ENCODE measurements around the gene ADAD2. TPM values are rescaled to one million over a fixed set of nuclear protein-coding genes. Genes with fewer than 3 reads are reported as not detected.

The ADAD2 gene
- total and polyA plus RNA-seq, 10 of the 15 experiments (the other 5 are each of a cell fraction or from before 2014, with no cell fraction given), result 0.44 to 0.68 (median 0.51) TPM; not detected in 7

DNA sequence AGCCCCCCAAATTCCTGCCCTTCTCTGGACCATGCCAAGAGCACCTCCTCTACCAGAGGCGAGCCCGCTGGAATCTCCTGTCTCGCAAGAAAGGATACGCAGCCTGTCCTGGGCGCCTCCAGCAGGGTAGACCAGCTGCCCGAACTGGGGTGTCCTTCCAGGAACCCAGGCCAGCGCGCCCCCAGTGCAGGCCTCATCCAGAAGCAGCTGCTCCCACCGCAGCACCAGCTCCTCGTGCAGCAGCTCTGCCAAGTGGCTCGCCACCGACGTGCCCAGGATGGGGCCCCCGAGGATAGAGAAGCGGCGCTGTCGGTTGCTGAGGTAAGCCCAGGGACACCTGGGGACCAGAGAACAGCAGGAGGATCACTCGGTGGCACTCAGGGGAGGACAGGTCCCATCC is 8.9 kb upstream of the ADAD2 start:
- BruUV-seq (replicated peaks), result no TSS peak
- RAD21 ChIA-PET (ENCODE audit: unreplicated experiment), result no interaction called here
- intact Hi-C loops (cut with micrococcal nuclease; ENCODE audit: unreplicated experiment), result no loop called here

GRCh38 chr16:84182680-84183571 is 8.0 kb upstream of the ADAD2 start:
- 94% methylated on average over 24 of the region's 26 CpGs for WGBS (ENCODE audit: insufficient coverage, insufficient replicate concordance, low lambda C conversion rate, missing lambda C conversion rate)
- no peak for FAIRE-seq
- TF ChIP-seq, protein P1, sequence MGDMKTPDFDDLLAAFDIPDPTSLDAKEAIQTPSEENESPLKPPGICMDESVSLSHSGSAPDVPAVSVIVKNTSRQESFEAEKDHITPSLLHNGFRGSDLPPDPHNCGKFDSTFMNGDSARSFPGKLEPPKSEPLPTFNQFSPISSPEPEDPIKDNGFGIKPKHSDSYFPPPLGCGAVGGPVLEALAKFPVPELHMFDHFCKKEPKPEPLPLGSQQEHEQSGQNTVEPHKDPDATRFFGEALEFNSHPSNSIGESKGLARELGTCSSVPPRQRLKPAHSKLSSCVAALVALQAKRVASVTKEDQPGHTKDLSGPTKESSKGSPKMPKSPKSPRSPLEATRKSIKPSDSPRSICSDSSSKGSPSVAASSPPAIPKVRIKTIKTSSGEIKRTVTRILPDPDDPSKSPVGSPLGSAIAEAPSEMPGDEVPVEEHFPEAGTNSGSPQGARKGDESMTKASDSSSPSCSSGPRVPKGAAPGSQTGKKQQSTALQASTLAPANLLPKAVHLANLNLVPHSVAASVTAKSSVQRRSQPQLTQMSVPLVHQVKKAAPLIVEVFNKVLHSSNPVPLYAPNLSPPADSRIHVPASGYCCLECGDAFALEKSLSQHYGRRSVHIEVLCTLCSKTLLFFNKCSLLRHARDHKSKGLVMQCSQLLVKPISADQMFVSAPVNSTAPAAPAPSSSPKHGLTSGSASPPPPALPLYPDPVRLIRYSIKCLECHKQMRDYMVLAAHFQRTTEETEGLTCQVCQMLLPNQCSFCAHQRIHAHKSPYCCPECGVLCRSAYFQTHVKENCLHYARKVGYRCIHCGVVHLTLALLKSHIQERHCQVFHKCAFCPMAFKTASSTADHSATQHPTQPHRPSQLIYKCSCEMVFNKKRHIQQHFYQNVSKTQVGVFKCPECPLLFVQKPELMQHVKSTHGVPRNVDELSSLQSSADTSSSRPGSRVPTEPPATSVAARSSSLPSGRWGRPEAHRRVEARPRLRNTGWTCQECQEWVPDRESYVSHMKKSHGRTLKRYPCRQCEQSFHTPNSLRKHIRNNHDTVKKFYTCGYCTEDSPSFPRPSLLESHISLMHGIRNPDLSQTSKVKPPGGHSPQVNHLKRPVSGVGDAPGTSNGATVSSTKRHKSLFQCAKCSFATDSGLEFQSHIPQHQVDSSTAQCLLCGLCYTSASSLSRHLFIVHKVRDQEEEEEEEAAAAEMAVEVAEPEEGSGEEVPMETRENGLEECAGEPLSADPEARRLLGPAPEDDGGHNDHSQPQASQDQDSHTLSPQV (IDR thresholded peaks at IDR 0.05), result no peak
- TF ChIP-seq HDAC2 (IDR thresholded peaks at IDR 0.05) (no peak), ZBTB33 (IDR thresholded peaks at IDR 0.05) (no peak), SMAD1 (IDR thresholded peaks at IDR 0.05; ENCODE audit: low read depth, partially characterized antibody) (no peak), EP300 (IDR thresholded peaks at IDR 0.05; ENCODE audit: borderline replicate concordance in 1 of 2, control insufficient read depth in 1 of 2, low read depth in 2 of 2, low read length in 2 of 2) (no peak), RUNX3 (IDR thresholded peaks at IDR 0.05; ENCODE audit: low read length) (no peak)

More for the DNA sequence above, 8.9 kb upstream of the ADAD2 start:
- DNase-seq (ENCODE audit: low read depth, low spot score), result no peak
- CTCF ChIA-PET, result no interaction called here
- H4K20me1 ChIP-seq (ENCODE audit: control insufficient read depth, insufficient read depth), result no peaks in the 10 kb centered on the region
- 91% methylated on average over 18 of the region's 18 CpGs for WGBS (ENCODE audit: insufficient coverage, insufficient replicate concordance, low lambda C conversion rate, missing lambda C conversion rate)
- no peak overlapping the region for H3K4me2 ChIP-seq (ENCODE audit: control insufficient read depth, insufficient read depth)
- H3K9ac ChIP-seq (ENCODE audit: control insufficient read depth, insufficient read depth, low read length), result no peak overlapping the region
- H3K79me2 ChIP-seq (ENCODE audit: control insufficient read depth, insufficient read depth, low read length), result peaks cover 17% of the 10 kb centered on the region
- in situ Hi-C loops (cut with MboI), result loop anchor here (5.0 kb wide), 1 partner anchor 225 kb away; no protein-coding TSS in a partner anchor
- no peak overlapping the region for H2AFZ ChIP-seq (ENCODE audit: control insufficient read depth, low read depth, low read length)
- POLR2A ChIA-PET, result no interaction called here
- no peaks in the 10 kb centered on the region for H3K4me1 ChIP-seq (ENCODE audit: control insufficient read depth, insufficient read depth, low read length)
- no peak overlapping the region for H3K27ac ChIP-seq (ENCODE audit: control insufficient read depth, insufficient read depth)
- TF ChIP-seq ATF7 (IDR thresholded peaks at IDR 0.05; ENCODE audit: low read depth), result no peak
- FAIRE-seq, result no peak
- no peak overlapping the region for H3K4me3 ChIP-seq
- no peak for ATAC-seq
- SMC1A ChIA-PET (ENCODE audit: uncharacterized antibody, unreplicated experiment), result no interaction called here
- no peaks in the 10 kb centered on the region for H3K9me3 ChIP-seq (replicated peaks; ENCODE audit: control insufficient read depth, insufficient read depth, low read length)
- peaks cover 5 to 23% of the 10 kb centered on the region in 2 experiments; a peak in 3 of 4 replicates for H3K36me3 ChIP-seq (ENCODE audit: control insufficient read depth in 2 of 2, insufficient read depth in 2 of 2, low read length in 1 of 2)
- H3K27me3 ChIP-seq (replicated peaks in 1 of 2; ENCODE audit: control insufficient read depth in 2 of 2, insufficient read depth in 2 of 2, low read length in 1 of 2), result no peaks in the 10 kb centered on the region

More at GRCh38 chr16:84182680-84183571, 8.0 kb upstream of the ADAD2 start:
- H3K9ac ChIP-seq (ENCODE audit: control insufficient read depth, insufficient read depth, low read length), result no peak overlapping the region
- no peak overlapping the region for H3K4me2 ChIP-seq (ENCODE audit: control insufficient read depth, insufficient read depth)
- RAD21 ChIA-PET (ENCODE audit: unreplicated experiment), result no interaction called here
- POLR2A ChIA-PET, result no interaction called here
- in situ Hi-C loops (cut with MboI) (loop anchor here (5.0 kb wide), 1 partner anchor 226 kb away; no protein-coding TSS in a partner anchor), intact Hi-C loops (cut with micrococcal nuclease; ENCODE audit: unreplicated experiment) (no loop called here)
- ATAC-seq (no peak), DNase-seq (ENCODE audit: low read depth, low spot score) (no peak)
- CTCF ChIA-PET, result no interaction called here
- no peaks in the 10 kb centered on the region for H3K27me3 ChIP-seq (replicated peaks in 1 of 2; ENCODE audit: control insufficient read depth in 2 of 2, insufficient read depth in 2 of 2, low read length in 1 of 2)
- H3K4me3 ChIP-seq, result no peak overlapping the region
- H3K27ac ChIP-seq (ENCODE audit: control insufficient read depth, insufficient read depth), result no peak overlapping the region
- no TSS peak for BruUV-seq (replicated peaks)
- H3K36me3 ChIP-seq (ENCODE audit: control insufficient read depth in 2 of 2, insufficient read depth in 2 of 2, low read length in 1 of 2), result peaks cover 3 to 23% of the 10 kb centered on the region in 2 experiments; a peak in 3 of 4 replicates
- no peaks in the 10 kb centered on the region for H3K9me3 ChIP-seq (replicated peaks; ENCODE audit: control insufficient read depth, insufficient read depth, low read length)
- SMC1A ChIA-PET (ENCODE audit: uncharacterized antibody, unreplicated experiment), result no interaction called here
- peaks cover 17% of the 10 kb centered on the region for H3K79me2 ChIP-seq (ENCODE audit: control insufficient read depth, insufficient read depth, low read length)
- H2AFZ ChIP-seq (ENCODE audit: control insufficient read depth, low read depth, low read length), result no peak overlapping the region
- H4K20me1 ChIP-seq (ENCODE audit: control insufficient read depth, insufficient read depth), result no peaks in the 10 kb centered on the region
- H3K4me1 ChIP-seq (ENCODE audit: control insufficient read depth, insufficient read depth, low read length), result no peaks in the 10 kb centered on the region

Data from GM12878 (cell line).